NCI-H345 treated with DMSO at 0.1 percent for 48 hours (cell line): ENCODE data around the gene TAF13.
"Not testable (repeated sequence)": the region's sequence is repeated elsewhere in the genome, so short reads cannot be mapped to it uniquely, and the experiment has no call there.

Experiments
- DNase-seq: peaks from one replicate; lab custom pipeline; 2025; ENCODE audit not compliant: unreplicated experiment; lab: John Stamatoyannopoulos, UW

The TAF13 gene

GRCh38 chr1:109048335-109048734 lies 27.5 kb downstream of the TAF13 start:
- no peak for DNase-seq

GRCh38 chr1:109047339-109047738 lies 28.5 kb downstream of the TAF13 start:
- DNase-seq, result no peak

- no peak for DNase-seq
Measured at GRCh38 chr1:109046671-109047070, 29.1 kb downstream of the TAF13 start.

GRCh38 chr1:109045595-109045994 lies 30.2 kb downstream of the TAF13 start:
- no peak for DNase-seq

- peak; percentile 83 for DNase-seq
Measured at GRCh38 chr1:109041621-109042468, 34.0 kb downstream of the TAF13 start, which contains the start of gene WDR47. TSS of gene WDR47 (minus strand) at chr1:109042102. CDS start at chr1:109023512, 18,590 bp downstream.

GRCh38 chr1:109040989-109041620 lies 34.7 kb downstream of the TAF13 start:
- no peak for DNase-seq

- no peak for DNase-seq
Measured at GRCh38 chr1:109040627-109040988, 35.2 kb downstream of the TAF13 start.

GRCh38 chr1:109034382-109034781 lies 41.4 kb downstream of the TAF13 start:
- no peak for DNase-seq

- DNase-seq, result not testable (repeated sequence)
Measured at GRCh38 chr1:109029493-109029892, 46.3 kb downstream of the TAF13 start.

- DNase-seq, result no peak
Measured at GRCh38 chr1:109027841-109028240, 48.0 kb downstream of the TAF13 start.

GRCh38 chr1:109025694-109026093 lies 50.1 kb downstream of the TAF13 start:
- no peak for DNase-seq

GRCh38 chr1:109024646-109025045 lies 51.2 kb downstream of the TAF13 start:
- no peak for DNase-seq

GRCh38 chr1:109020693-109021257 lies 55.0 kb downstream of the TAF13 start:
- no peak for DNase-seq

GRCh38 chr1:109017719-109018118 lies 58.1 kb downstream of the TAF13 start:
- not testable (repeated sequence) for DNase-seq

GRCh38 chr1:109017134-109017533 lies 58.7 kb downstream of the TAF13 start:
- no peak for DNase-seq
